Stimulated activated CD8-positive, alpha-beta memory T cell treated with anti-CD3 and anti-CD28 coated beads, Interleukin-15, amount 100 ng/mL, for 48 hours (primary cell): ENCODE results near the gene TMEM95.
A peak's percentile ranks its signal among the peaks of the same experiment; 100 is the strongest.

ENCODE experiments used
- DNase-seq, 2 donors: peaks; one replicate each; pipeline ENCODE4 v3.0.0-alpha.2; 2020; ENCODE audit warnings: low read depth in 2 of 2

TMEM95 gene

DNA sequence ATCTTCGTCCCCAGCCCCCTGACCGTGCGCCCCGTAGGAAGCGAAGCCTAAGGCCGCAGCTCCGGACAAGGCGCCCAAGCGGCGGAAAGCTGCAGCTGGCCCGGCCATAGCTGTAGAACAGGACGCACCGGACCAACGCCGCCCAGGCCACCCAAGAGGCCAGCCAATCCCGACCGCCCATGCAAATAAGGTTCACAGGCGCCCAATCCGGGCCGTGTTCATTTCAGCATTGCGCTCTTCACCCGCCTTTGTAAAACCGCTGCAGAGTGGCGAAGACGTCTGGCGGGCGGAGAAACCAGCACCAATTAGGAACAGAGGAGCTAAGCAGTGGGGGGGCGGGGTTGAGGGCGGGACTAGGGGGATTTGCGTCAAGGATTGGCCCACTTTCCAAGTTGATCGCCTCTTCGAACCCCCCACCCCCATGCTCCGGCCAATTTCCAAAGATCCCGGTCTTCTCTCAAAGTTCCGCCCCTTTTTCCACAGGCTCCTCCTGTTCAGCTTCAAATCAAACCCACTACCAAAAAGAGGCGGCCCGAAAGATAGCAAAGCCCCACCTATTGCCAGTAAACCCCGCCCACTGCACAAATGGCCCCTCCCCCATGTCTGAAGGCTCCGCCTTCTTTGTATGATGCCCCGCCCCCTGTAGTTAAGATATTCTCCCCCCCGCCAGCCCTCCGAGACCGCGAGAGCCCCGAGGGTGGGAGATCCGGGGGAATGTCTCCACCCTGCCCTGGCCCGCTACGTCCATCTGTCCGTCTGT lies 49.2 kb downstream of the TMEM95 start, which contains the start of gene TMEM256:
Gene TMEM256, minus strand, starts transcription at position 121 of the 760 bp plus-strand sequence. Its CDS starts 13 bp downstream, at position 108.
- DNase-seq: peak; percentile 93 to 96

DNA sequence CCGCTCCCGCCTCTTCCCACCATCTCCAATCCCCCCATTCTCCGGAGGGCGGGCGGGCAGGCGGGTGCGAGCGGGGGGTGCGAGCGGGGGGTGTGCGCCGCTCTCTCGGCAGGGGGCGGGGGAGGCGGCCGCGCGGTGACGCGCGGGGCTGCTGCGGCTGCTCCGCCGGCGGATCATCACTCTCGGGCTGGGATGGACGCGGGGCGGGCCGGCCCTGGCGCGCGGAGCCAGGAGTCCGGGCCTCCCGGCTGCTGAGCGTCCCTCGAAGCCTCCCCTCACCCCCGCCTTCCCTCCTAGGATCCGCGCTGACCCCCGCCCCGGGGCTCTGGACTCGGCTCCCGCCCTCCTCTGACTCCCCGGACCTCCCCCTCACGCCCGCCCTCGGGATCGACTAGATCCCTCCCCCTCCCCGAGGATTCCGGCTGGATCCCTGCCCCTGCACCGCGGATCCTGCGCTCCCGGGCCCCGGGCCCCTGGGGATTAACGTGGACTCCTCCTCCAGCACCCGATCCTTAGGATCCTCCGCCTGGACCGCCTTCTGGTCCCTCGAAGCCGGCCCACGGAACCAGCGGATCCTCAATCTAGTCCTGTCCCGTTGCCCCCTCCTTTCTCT lies 49.9 kb downstream of the TMEM95 start:
- peak; percentile 45 to 58 for DNase-seq

DNA sequence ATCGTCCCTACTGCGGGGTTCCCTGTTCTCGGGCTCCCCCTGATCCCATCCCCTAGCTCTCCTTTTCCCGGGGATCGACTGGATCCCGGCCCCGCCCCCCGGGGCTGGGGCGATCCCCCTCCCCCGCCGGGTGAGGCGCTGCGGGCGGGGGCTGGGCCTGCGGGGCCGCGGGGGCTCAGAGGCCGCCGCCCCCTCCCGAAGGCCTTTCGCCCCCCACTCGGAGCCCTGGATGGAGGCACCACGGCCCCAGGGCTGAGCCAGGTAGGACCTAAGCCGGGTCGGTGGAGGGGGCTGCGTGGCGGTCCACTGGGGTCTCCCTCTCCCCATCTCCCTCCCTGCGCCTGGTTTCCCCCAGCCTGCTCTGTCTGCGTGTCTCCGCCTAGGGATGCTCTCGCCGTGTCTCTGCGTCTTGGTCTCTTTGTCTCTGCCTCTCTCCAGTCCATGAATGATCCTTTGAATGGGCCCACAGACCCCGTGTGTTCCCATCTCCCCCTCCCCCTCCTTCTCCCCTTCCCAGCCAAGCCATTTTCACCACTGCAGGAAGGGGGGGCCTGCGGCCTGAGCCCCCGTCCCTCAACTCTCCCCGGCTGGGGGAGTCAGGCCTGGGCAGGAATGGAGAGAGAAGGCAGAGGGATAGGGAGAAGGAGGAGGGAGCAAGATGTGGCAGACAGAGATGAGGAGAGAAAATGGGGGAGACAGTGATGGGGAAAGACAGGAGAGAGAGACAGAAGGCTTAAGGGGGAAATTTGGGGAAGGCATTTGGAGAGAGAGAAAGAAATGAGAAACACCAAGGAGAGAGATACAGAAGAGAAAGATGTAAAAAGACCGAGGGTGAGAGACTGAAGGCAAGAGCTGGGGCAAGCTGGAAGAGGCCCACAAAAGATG lies 50.6 kb downstream of the TMEM95 start:
- no peak for DNase-seq

DNA sequence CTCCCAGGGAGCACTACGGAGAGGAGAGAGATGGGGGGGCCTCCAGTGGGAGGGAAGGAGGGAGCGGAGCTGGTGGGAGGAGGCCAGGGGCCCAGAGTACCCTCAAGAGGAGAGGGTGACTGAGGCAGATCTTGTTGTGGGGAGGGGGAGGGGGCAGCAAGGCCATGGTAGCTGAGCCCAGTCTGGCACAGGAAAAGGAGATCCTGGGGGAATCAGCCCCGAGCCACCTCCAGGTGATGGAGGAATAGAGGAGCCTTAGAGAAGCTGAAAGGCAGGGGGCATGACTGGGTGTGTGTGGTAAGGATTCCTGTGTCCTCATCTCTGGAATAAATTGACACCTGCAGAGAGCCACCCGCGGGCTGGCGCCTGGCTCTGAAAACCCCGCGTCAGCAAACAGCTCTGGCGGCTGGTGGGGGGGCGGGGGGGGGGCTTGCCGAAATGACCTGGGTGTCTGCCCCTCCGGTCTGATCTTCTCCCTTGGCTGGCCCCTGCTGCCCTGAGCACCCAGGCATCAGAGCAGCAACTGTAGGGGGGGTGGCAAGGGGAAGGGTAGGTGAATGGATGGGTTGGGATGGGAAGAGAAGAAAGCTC lies 51.4 kb downstream of the TMEM95 start:
- DNase-seq: no peak
